ENCODE results near the gene ARHGEF38.
"Not testable (repeated sequence)": the region's sequence is repeated elsewhere in the genome, so short reads cannot be mapped to it uniquely, and the experiment has no call there.

Gene ARHGEF38

GRCh38 chr4:105719204-105719603 lies 166.8 kb downstream of the ARHGEF38 start:
- no peak for DNase-seq

- no peak for DNase-seq
Observed at GRCh38 chr4:105725623-105726022, 173.2 kb downstream of the ARHGEF38 start.

GRCh38 chr4:105729895-105730294 lies 177.5 kb downstream of the ARHGEF38 start:
- DNase-seq: not testable (repeated sequence)

Measured in NCI-H526 treated with DMSO at 0.1 percent for 48 hours (cell line).